Lower leg skin (tissue), 3 donors: Measurements from ENCODE around the gene SLC52A1.

Experiments
- CTCF ChIP-seq, 3 donors: fragments of 450-650 bp; IDR thresholded peaks; one replicate each; pipeline ENCODE4 v1.5.1; 2016; ENCODE audit warnings: antibody characterized with exemption in 3 of 3, mild to moderate bottlenecking in 3 of 3, moderate library complexity in 2 of 3
- POLR2A ChIP-seq, 2 donors: fragments of 450-650 bp; IDR thresholded peaks; one replicate each; pipeline ENCODE4 v1.6.1; 2016 to 2017; ENCODE audit warnings: antibody characterized with exemption in 2 of 2, mild to moderate bottlenecking in 1 of 2, moderate library complexity in 1 of 2

GRCh38 chr17:5035315-5035714 is at the start of gene SLC52A1:
- no peak for TF ChIP-seq CTCF (IDR thresholded peaks at IDR 0.05)
- no peak for TF ChIP-seq POLR2A (IDR thresholded peaks at IDR 0.05)
